Measurements from ENCODE around the gene KRT4. TPM values are rescaled to one million over a fixed set of nuclear protein-coding genes. Genes with fewer than 3 reads are reported as not detected.
A peak's percentile ranks its signal among the peaks of the same experiment; 100 is the strongest.
"Not testable (repeated sequence)": the region's sequence is repeated elsewhere in the genome, so short reads cannot be mapped to it uniquely, and the experiment has no call there.

Gene KRT4
- total and polyA plus RNA-seq, 2 donors from 2014 or later: 0.15 TPM; not detected in 1

- H3K27ac ChIP-seq (ENCODE audit: low read depth in 2 of 2, low read length in 2 of 2): no peak overlapping the region
- TF ChIP-seq, protein P1, sequence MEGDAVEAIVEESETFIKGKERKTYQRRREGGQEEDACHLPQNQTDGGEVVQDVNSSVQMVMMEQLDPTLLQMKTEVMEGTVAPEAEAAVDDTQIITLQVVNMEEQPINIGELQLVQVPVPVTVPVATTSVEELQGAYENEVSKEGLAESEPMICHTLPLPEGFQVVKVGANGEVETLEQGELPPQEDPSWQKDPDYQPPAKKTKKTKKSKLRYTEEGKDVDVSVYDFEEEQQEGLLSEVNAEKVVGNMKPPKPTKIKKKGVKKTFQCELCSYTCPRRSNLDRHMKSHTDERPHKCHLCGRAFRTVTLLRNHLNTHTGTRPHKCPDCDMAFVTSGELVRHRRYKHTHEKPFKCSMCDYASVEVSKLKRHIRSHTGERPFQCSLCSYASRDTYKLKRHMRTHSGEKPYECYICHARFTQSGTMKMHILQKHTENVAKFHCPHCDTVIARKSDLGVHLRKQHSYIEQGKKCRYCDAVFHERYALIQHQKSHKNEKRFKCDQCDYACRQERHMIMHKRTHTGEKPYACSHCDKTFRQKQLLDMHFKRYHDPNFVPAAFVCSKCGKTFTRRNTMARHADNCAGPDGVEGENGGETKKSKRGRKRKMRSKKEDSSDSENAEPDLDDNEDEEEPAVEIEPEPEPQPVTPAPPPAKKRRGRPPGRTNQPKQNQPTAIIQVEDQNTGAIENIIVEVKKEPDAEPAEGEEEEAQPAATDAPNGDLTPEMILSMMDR (IDR thresholded peaks at IDR 0.05; ENCODE audit: borderline replicate concordance, extremely low read depth, insufficient read depth): no peak
- H3K9ac ChIP-seq (ENCODE audit: low read length in 3 of 3): no peak overlapping the region
- H3K9me3 ChIP-seq (ENCODE audit: control insufficient read depth in 2 of 3, insufficient read depth in 1 of 3, low read length in 3 of 3): no peaks in the 10 kb centered on the region
- intact Hi-C loops (cut with DNase I): no loop called here
- no peaks in the 10 kb centered on the region for H3K36me3 ChIP-seq (ENCODE audit: control insufficient read depth in 2 of 3, insufficient read depth in 3 of 3, low read length in 3 of 3)
- no peaks in the 10 kb centered on the region for H3K4me1 ChIP-seq (ENCODE audit: control insufficient read depth in 2 of 3, insufficient read depth in 2 of 3, low read depth in 1 of 3, low read length in 3 of 3)
- no peaks in the 10 kb centered on the region for H3K27me3 ChIP-seq (ENCODE audit: control insufficient read depth, insufficient read depth, low read length)
- H3K4me3 ChIP-seq (ENCODE audit: low read length in 3 of 3): no peak overlapping the region
- DNase-seq: peak in 1 of 5 donors; percentile 54
- no peak for FAIRE-seq
Measured at GRCh38 chr12:52860102-52860823, 46.3 kb upstream of the KRT4 start.

- H3K36me3 ChIP-seq (ENCODE audit: control insufficient read depth in 2 of 3, insufficient read depth in 3 of 3, low read length in 3 of 3): no peaks in the 10 kb centered on the region
- TF ChIP-seq, protein P1 (IDR thresholded peaks at IDR 0.05; ENCODE audit: borderline replicate concordance, extremely low read depth, insufficient read depth): no peak
- FAIRE-seq: no peak
Measured at GRCh38 chr12:52857500-52857899, 43.6 kb upstream of the KRT4 start.

GRCh38 chr12:52856787-52857186 is 42.9 kb upstream of the KRT4 start:
- intact Hi-C loops (cut with DNase I): no loop called here
- no peak for FAIRE-seq
- TF ChIP-seq, protein P1 (IDR thresholded peaks at IDR 0.05; ENCODE audit: borderline replicate concordance, extremely low read depth, insufficient read depth): no peak

More at GRCh38 chr12:52857500-52857899, 43.6 kb upstream of the KRT4 start:
- no peak overlapping the region for H3K9ac ChIP-seq (ENCODE audit: low read length in 3 of 3)
- no peaks in the 10 kb centered on the region for H3K4me1 ChIP-seq (ENCODE audit: control insufficient read depth in 2 of 3, insufficient read depth in 2 of 3, low read depth in 1 of 3, low read length in 3 of 3)
- intact Hi-C loops (cut with DNase I): no loop called here
- H3K27me3 ChIP-seq (ENCODE audit: control insufficient read depth, insufficient read depth, low read length): no peaks in the 10 kb centered on the region
- no peak overlapping the region for H3K4me3 ChIP-seq (ENCODE audit: low read length in 3 of 3)
- DNase-seq: no peak
- no peak overlapping the region for H3K27ac ChIP-seq (ENCODE audit: low read depth in 2 of 2, low read length in 2 of 2)
- H3K9me3 ChIP-seq (ENCODE audit: control insufficient read depth in 2 of 3, insufficient read depth in 1 of 3, low read length in 3 of 3): no peaks in the 10 kb centered on the region

GRCh38 chr12:52856077-52856476 is 42.2 kb upstream of the KRT4 start:
- intact Hi-C loops (cut with DNase I); H3K9me3 ChIP-seq (ENCODE audit: control insufficient read depth in 2 of 3, insufficient read depth in 1 of 3, low read length in 3 of 3); H3K27ac ChIP-seq (ENCODE audit: low read depth in 2 of 2, low read length in 2 of 2); FAIRE-seq; H3K9ac ChIP-seq (ENCODE audit: low read length in 3 of 3); H3K4me3 ChIP-seq (ENCODE audit: low read length in 3 of 3); H3K4me1 ChIP-seq (ENCODE audit: control insufficient read depth in 2 of 3, insufficient read depth in 2 of 3, low read depth in 1 of 3, low read length in 3 of 3); DNase-seq; H3K27me3 ChIP-seq (ENCODE audit: control insufficient read depth, insufficient read depth, low read length); H3K36me3 ChIP-seq (ENCODE audit: control insufficient read depth in 2 of 3, insufficient read depth in 3 of 3, low read length in 3 of 3): not testable (repeated sequence)

More at GRCh38 chr12:52856787-52857186, 42.9 kb upstream of the KRT4 start:
- no peaks in the 10 kb centered on the region for H3K36me3 ChIP-seq (ENCODE audit: control insufficient read depth in 2 of 3, insufficient read depth in 3 of 3, low read length in 3 of 3)
- no peak overlapping the region for H3K27ac ChIP-seq (ENCODE audit: low read depth in 2 of 2, low read length in 2 of 2)
- no peaks in the 10 kb centered on the region for H3K4me1 ChIP-seq (ENCODE audit: control insufficient read depth in 2 of 3, insufficient read depth in 2 of 3, low read depth in 1 of 3, low read length in 3 of 3)
- no peaks in the 10 kb centered on the region for H3K27me3 ChIP-seq (ENCODE audit: control insufficient read depth, insufficient read depth, low read length)
- H3K9ac ChIP-seq (ENCODE audit: low read length in 3 of 3): no peak overlapping the region
- no peak overlapping the region for H3K4me3 ChIP-seq (ENCODE audit: low read length in 3 of 3)
- DNase-seq: peak in 1 of 5 donors; percentile 2
- H3K9me3 ChIP-seq (ENCODE audit: control insufficient read depth in 2 of 3, insufficient read depth in 1 of 3, low read length in 3 of 3): no peaks in the 10 kb centered on the region
